Ascending aorta (tissue), 2 donors: ENCODE measurements around the gene SEC14L3. TPM values are rescaled to one million over a fixed set of nuclear protein-coding genes. Genes with fewer than 3 reads are reported as not detected.
"Not testable (repeated sequence)": the region's sequence is repeated elsewhere in the genome, so short reads cannot be mapped to it uniquely, and the experiment has no call there.

Source experiments
- DNase-seq, 2 donors: peaks; one replicate each; pipeline ENCODE4 v3.0.0-alpha.2; 2019; ENCODE audit warnings: low spot score in 2 of 2
- H3K27ac ChIP-seq, 2 donors: fragments of 200-600 bp; sonication (generic); one replicate each; pipeline ENCODE4 v1.5.1; 2016 to 2017; ENCODE audit warnings: mild to moderate bottlenecking in 1 of 2
- H3K27me3 ChIP-seq: fragments of 200-600 bp; sonication (generic); one replicate; pipeline ENCODE4 v1.5.1; 2017
- H3K36me3 ChIP-seq, 2 donors: fragments of 200-600 bp; sonication (generic); one replicate each; pipeline ENCODE4 v1.5.1; 2016
- H3K4me1 ChIP-seq, 2 donors: fragments of 200-600 bp; sonication (generic); one replicate each; pipeline ENCODE4 v1.5.1; 2016 to 2017; ENCODE audit warnings: mild to moderate bottlenecking in 1 of 2
- H3K4me3 ChIP-seq, 2 donors: fragments of 200-600 bp; sonication (generic); one replicate each; pipeline ENCODE4 v1.5.1; 2016 to 2017; ENCODE audit warnings: mild to moderate bottlenecking in 1 of 2
- H3K9me3 ChIP-seq, 2 donors: fragments of 200-600 bp; sonication (generic); one replicate each; pipeline ENCODE4 v1.5.1; 2016
- intact Hi-C: fragments of 100-400 bp; cut with DNase I; formaldehyde crosslinking; loops from one replicate; pipeline ENCODE4 v1.15.1; 2023
- total RNA-seq: library from RNA; depleted of rRNA; stranded (reverse); fragments of >200 nt; gene quantifications from one replicate; pipeline ENCODE4 v1.1.0, GENCODE V29; 2016
- TF ChIP-seq, protein P1 (sequence below), 3 experiments: fragments of 200-600 bp in 2 of 3; fragments of 450-650 bp in 1 of 3; sonication (generic) in 2 of 3; IDR thresholded peaks; one replicate each; pipeline ENCODE4 v1.5.1; 2016 to 2019; ENCODE audit warnings: antibody characterized with exemption in 3 of 3, mild to moderate bottlenecking in 1 of 3, moderate library complexity in 1 of 3

SEC14L3 gene
- total RNA-seq, 1 donor from 2014 or later: not detected

DNA sequence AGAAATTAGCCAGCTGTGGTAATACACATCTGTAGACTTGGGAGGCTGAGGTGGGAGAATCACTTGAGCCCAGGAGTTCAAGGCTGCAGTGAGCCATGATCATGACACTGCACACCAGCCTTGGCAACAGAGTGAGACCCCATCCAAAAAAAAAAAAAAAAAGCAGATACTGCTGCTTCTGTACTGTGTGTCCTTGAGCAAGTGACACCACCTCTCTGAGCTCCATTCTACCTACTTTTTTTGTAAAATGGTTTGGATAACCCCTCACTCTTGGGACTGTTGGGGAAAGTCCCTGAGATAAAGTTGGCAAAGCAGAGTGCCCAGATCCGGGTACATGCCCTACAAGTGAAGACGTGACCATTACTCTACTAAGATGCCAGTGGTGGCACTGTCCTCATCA, 2.7 kb downstream of the SEC14L3 start:
- Histone ChIP-seq H3K9me3 (no peaks in the 10 kb centered on the region), H3K27me3 (no peaks in the 10 kb centered on the region), H3K36me3 (no peaks in the 10 kb centered on the region), H3K4me3 (no peak overlapping the region), H3K27ac (no peak overlapping the region), H3K4me1 (no peaks in the 10 kb centered on the region)
- TF ChIP-seq, protein P1, sequence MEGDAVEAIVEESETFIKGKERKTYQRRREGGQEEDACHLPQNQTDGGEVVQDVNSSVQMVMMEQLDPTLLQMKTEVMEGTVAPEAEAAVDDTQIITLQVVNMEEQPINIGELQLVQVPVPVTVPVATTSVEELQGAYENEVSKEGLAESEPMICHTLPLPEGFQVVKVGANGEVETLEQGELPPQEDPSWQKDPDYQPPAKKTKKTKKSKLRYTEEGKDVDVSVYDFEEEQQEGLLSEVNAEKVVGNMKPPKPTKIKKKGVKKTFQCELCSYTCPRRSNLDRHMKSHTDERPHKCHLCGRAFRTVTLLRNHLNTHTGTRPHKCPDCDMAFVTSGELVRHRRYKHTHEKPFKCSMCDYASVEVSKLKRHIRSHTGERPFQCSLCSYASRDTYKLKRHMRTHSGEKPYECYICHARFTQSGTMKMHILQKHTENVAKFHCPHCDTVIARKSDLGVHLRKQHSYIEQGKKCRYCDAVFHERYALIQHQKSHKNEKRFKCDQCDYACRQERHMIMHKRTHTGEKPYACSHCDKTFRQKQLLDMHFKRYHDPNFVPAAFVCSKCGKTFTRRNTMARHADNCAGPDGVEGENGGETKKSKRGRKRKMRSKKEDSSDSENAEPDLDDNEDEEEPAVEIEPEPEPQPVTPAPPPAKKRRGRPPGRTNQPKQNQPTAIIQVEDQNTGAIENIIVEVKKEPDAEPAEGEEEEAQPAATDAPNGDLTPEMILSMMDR (IDR thresholded peaks at IDR 0.05): no peak
- DNase-seq: no peak
- intact Hi-C loops: no loop called here

GRCh38 chr22:30460555-30460954, 11.3 kb downstream of the SEC14L3 start:
- intact Hi-C loops, DNase-seq, H3K27me3 ChIP-seq, H3K27ac ChIP-seq, H3K4me1 ChIP-seq, H3K36me3 ChIP-seq, H3K4me3 ChIP-seq, H3K9me3 ChIP-seq: not testable (repeated sequence)

GRCh38 chr22:30460147-30460546, 11.7 kb downstream of the SEC14L3 start:
- H3K4me1 ChIP-seq: no peaks in the 10 kb centered on the region
- no peaks in the 10 kb centered on the region for H3K9me3 ChIP-seq
- no peak overlapping the region for H3K27ac ChIP-seq
- TF ChIP-seq, protein P1 (IDR thresholded peaks at IDR 0.05): no peak
- H3K36me3 ChIP-seq: no peaks in the 10 kb centered on the region
- no peak overlapping the region for H3K4me3 ChIP-seq
- intact Hi-C loops: no loop called here
- H3K27me3 ChIP-seq: no peaks in the 10 kb centered on the region
- DNase-seq: no peak

- intact Hi-C loops: no loop called here
- H3K27me3 ChIP-seq: no peaks in the 10 kb centered on the region
- no peak overlapping the region for H3K4me3 ChIP-seq
- DNase-seq: no peak
- no peaks in the 10 kb centered on the region for H3K9me3 ChIP-seq
- H3K36me3 ChIP-seq: no peaks in the 10 kb centered on the region
- TF ChIP-seq, protein P1 (IDR thresholded peaks at IDR 0.05): no peak
- no peak overlapping the region for H3K27ac ChIP-seq
- H3K4me1 ChIP-seq: no peaks in the 10 kb centered on the region
Observed at GRCh38 chr22:30459181-30460052, 12.4 kb downstream of the SEC14L3 start.

GRCh38 chr22:30457981-30458380, 13.8 kb downstream of the SEC14L3 start:
- Histone ChIP-seq H3K4me1 (no peaks in the 10 kb centered on the region), H3K36me3 (no peaks in the 10 kb centered on the region), H3K27me3 (no peaks in the 10 kb centered on the region), H3K27ac (no peak overlapping the region), H3K9me3 (no peaks in the 10 kb centered on the region), H3K4me3 (no peak overlapping the region)
- DNase-seq: no peak
- TF ChIP-seq, protein P1 (IDR thresholded peaks at IDR 0.05): no peak
- intact Hi-C loops: no loop called here

DNA sequence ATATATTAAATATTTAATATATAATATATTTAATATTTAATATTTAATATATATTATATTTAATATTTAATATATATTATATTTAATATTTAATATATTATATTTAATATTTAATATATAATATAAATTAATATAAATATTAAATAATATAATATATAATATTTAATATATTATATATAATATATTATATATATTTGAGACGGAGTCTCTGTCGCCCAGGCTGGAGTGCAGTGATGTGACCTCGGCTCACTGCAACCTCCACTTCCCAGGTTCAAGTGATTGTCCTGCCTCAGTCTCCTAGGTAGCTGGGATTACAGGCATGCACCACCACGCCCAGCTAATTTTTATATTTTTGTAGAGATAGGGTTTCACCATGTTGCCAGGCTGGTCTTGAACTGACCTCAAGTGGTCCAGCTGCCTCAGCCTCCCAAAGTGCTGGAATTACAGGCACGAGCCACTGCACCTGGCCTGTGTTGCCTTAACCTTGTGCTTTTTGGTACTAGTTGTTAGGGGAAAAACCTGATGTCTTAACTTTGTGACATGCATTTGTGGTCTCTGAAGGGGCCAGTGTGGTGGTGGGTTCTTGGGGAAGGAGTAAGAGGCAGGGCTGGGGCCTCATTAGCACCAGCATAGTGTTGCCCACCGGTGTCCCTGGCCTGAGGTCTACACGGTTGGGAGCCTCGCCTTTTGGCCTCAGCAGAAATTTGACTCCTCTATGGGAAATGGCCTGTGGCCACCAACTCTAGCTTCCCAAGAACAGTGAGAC, 16.6 kb downstream of the SEC14L3 start:
- TF ChIP-seq, protein P1 (IDR thresholded peaks at IDR 0.05): no peak
- intact Hi-C loops: no loop called here
- no peaks in the 10 kb centered on the region for H3K9me3 ChIP-seq
- no peak overlapping the region for H3K27ac ChIP-seq
- H3K4me1 ChIP-seq: no peaks in the 10 kb centered on the region
- no peaks in the 10 kb centered on the region for H3K27me3 ChIP-seq
- no peak for DNase-seq
- no peak overlapping the region for H3K4me3 ChIP-seq
- H3K36me3 ChIP-seq: no peaks in the 10 kb centered on the region
